HG03108 (cell line): Measurements from ENCODE around the gene FAM78A.
"Not testable (repeated sequence)": the region's sequence is repeated elsewhere in the genome, so short reads cannot be mapped to it uniquely, and the experiment has no call there.

ENCODE experiments used
- ATAC-seq: cut with Tn5 transposase; IDR thresholded peaks from one replicate; pipeline ENCODE4 v1.9.1; 2021; ENCODE audit warnings: moderate library complexity; ENCODE audit not compliant: unreplicated experiment

FAM78A gene

DNA sequence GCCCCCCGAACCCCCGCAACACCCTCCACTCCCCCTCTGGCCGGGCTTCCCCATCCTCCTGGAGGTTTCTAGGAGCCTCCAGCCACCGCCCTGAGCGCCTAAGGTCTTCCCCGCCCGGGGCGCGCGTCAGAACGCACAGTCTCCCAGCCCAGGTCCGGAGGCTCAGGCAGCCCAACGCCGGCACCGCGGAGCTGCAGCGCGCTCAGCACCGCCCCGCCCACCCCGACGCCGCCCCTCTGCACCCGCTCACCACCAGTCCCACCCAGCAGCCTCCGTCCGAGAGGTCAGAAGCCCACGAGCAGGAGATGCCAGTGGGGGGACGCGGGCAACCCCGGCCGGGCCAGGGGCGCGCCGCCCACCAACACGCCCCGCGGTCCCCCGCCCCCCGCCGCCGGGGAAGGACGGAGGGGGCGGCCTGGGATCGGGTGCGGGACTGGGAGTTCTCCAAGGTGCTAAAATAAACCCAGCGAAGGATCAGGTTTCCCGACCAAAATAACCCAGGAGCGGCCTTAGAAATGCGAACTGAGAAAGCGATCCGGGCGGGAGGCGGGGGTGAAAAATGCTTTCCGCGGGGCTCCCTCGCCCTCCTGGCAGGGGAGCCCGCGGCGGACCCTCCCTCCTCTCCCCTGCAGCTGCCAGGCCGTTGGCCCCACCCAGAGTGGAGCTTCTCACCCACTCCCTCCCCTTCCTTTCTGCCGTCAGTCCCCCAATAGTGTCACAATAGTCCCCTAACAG, 6.5 kb upstream of the FAM78A start:
- ATAC-seq: no peak

DNA sequence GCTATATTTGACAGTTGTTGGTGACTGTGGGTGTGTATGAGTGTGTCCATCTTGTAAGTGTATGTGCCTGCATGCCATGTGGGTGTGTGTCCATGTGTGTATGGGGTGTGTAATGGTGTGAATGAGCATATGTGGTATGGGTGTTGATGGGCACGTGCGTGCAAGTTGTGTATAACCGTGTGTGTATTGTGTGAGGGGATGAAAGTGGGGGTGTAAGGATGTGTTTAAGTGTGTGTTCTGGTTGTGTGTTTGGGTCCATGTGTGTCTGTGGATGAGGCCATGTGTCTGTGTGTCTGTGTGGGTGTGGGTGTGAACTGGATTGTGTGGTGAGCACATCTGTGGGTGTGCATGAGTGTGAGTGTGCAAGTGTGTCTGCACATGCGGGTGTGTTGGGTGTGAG, 5.9 kb upstream of the FAM78A start:
- ATAC-seq: no peak

DNA sequence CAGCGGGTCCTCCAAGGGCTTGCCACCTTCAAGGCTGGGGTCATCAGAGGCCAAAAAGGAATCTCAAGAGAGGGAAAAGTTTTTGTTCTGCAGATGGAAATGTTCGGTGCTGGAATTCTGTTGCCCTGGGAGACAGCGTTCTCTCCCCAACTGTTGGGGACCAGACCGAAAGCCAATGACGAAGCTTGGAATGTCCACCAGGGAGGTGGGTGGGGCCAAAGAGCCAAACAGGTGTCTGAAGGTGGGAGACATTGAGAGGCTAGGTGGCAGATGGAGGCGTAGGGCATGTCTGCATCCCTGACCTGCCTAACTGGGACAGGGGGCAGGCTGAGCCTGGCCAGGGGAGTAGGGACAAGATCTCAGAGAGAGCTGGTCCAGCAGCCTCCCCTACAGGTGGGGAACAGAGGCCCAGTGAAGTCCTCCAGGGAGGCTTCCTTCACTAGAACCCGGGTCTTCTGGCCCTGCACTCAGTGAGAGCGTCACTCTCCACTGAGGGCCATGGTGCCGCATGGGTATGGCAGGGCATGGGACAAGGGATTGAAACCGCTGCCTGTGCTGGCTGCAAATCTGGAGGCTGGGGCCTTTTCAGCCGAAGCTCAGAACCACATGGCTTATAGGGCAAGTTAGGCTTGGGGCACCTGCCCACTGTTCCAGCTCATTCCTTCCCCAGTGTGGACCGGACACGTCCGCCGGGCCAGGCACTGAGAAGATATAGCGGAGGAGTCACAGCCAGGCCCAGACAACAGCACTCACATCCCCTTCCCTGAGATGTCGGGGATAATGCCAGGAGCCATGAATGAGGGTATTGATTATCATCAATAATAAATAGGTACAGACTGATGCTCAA, 5.0 kb upstream of the FAM78A start:
- ATAC-seq: no peak

DNA sequence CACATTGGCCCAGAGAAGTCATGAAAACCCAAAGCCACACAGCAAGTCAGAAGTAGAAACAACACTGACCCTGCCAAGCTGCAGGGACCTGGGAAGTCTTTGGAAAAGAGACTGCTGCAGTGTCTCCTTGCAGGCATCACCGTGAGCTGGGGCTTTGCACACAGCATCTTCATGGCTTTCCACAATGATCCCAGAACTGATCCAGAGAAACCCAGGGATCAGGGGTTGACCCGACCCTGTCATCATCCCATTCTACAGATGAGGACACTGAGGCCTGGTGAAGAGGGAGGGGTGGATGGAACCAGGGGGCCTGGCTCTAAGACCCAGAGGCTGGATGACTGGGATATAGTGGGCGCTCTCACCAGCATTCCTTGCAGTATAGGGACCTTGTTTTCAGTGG, 4.3 kb upstream of the FAM78A start:
- no peak for ATAC-seq

DNA sequence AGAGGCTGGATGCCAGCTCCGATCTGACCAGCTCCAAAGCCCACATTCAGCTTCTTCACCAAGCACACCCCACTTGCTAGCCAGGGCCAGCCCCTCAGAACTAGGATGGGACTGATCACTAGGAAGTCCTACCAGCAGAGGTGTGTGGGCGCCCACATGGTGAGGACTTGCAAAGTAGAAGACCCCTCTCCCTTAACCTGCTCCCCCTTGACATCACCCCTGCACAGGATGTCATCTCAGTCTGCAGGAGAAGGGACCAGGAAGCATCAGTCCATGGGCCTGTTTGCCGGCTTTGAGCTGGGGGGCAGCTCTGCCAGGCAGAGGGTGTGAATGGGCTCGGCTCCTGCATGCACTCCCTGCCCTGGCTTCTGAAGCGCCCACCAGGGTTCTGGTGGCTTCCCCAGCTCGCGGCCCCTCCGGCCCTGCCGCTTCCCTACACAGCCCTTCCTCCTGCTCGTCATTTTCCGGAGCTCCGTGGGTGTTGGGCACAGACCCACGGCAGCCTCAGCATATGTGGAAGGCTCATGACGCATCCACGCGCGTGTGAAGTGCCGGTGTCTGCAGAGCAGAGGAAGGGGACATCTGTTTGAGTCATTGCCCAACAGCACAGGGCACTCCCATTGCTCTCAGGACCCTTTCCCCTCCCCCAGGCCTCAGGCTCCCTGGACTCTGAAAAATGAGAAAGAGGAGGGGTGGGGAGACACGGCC, 3.7 kb upstream of the FAM78A start:
- ATAC-seq: no peak

DNA sequence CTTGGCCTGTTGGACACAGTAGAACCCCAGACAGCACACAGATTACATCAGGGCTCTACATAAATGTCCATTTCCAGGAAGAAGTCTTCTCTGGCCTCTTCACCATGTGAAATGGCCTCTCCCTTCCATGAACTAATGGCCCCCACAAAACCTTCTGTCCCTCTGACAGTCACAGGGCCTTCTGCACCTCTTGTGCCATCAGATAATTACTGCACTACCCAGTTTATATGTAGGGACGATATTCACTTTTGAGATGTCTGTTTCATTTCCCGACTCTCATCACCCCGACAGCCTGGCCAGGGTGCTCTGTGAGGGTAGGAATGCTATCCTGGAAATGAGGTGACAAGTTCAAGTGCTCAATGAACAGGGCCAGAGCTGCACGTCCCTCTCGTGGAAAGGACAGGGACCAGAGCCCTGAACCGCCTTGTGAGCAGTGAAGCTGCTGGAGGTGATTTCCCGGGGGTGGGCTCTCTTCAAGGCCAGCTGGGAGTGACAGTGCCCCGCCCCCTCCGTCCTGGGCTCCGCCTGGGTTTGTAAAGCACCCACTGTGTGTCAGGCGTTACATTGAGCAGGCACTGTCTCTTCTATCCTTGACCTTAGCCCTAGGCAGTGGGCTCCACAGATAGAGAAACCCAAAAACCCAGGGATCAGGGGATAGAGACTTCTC, 3.0 kb upstream of the FAM78A start:
- ATAC-seq: no peak

DNA sequence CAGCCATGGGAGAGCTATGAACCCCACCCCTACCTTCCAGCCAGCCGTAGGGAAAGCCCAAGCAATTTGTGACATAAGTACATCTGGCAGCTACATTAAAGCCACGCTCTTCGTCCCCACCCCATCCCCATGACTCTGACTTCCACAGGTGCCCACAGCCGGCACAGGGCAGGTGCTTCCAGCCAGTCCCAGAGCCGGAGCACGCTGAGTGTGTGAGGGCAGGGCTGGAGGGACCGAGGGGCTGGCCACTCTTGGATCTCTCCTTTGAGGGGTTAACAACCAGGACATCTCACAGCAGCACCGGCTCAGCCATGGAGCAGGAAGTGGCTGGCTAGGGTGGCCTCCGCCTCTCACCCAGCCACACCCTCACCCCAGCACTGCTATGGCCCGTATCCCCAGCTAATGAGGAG, 2.4 kb upstream of the FAM78A start:
- no peak for ATAC-seq

DNA sequence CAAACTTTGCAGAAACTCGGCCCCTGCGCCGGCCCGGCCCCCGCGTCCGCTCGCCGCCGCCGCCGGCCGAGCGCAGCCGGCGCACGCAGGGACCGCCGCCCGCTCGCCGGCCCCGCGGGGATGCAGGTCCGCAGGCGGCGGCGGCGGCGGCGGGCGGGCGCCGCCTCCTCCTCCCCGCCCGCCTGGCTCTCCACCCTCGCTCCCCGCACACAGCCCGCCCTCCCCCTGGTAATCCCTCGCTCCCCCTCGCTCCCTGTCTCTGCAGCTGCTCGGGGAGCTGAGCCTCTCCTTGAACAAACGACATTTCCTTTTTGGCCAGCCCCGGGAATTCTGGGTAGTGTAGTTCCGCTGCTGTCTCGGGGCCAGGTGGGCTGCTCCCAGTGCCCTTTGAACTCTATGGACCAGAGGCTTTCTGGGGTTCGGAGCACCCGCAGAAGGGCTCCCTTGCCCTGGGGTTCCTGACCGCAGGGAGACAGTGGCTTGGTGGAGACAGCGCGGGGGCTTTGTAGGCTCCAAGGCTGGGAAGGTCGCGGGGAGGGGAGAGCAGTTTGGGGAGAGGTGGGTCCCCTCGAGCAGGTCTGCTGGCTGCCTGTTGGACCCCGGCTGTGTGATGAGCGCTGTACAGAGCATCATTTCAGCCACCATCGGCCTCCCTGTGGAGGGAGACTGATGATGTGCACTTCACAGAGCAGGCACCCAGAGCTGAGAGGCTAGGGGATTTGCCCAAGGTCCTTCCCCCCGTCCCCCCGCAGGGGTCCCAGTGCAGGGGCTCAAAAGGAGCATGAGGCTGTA, 1.8 kb upstream of the FAM78A start:
- no peak for ATAC-seq

DNA sequence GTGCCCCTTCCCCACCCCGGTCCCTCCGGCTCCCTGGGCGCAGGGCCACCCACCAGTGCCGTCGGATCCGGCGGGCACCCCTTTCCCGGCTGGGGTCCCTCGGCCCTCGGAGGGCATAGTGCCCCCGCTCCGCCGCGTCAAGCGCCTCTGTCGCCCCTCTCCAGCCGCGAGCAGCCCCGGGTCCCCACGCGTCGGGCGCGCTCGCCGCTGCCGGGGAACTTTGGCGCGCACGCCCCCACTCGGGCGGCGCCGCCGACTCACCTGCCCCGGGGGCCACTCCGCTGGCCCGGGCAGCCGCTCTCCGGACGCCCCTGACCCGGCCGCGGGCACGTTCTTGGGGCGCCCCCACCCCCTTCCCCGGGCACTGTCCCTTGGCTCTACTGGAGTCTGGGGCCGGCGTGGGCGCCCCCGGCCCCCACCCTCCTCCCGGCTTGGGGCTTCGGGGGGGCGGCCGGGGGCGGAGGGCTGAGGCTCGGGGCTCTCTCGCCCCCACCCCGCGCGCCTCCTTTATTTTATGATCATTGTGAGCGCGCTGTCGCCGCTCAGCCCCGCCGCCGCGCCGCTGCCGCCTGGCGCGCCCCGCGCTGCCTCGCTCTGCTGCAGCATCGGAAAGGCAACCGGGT, 1.1 kb upstream of the FAM78A start:
- ATAC-seq: no peak

DNA sequence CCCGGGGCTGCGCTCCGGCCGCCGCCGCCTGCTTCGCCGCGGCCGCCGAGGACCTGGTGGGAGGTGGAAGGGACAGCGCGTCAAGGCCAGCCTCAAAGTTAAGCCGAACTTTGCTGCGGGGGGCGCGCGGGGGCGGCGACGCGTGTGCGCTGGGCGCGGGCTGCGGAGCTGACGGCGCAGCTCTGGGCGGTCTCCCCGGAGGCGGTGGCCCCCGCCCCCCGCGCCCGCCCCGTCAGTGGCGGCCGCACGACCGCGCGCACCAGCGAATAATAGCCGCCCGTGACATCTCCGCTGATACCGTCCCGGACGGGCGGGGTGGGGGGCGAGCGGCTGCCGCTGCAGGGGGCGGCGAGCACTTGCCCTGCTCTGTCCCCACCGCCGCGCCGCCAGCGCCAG, 579 bp upstream of the FAM78A start:
- ATAC-seq: no peak

DNA sequence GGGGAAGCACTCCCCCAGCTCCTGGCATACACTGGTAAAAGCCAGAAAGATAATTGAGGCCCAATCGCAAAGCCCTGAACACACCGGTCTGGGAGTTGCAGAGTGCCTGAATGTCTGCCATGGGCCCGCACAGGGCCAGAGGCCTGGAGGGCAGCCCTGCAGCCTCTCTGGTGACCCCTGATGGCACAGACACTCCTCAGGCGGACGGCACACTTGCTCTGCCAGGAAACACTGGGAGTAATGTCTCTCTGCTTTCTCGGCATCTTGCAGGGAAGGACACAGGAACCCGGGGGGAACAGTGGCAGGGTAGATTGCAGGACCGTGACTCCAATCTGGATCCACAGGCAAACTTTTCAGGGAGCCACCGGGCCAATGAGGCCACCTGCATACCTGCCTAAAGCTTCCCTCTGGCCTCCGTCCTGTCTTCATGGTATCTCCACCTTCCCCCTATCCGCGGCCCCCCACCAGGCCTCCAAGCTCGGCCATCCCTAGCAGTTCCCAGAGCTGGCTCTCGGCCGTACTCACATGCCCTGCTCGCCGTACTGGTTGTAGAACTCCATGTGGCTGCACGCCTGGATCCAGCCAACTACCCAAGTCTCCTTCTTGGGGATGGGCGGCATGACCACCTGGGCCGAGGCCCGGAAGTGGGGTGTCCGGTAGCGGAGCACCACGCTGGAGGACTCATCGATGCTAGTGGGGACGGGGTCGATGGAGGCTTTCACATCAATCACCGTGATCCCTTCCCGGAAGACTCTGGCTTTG, 797 bp downstream of the FAM78A start:
- no peak for ATAC-seq

DNA sequence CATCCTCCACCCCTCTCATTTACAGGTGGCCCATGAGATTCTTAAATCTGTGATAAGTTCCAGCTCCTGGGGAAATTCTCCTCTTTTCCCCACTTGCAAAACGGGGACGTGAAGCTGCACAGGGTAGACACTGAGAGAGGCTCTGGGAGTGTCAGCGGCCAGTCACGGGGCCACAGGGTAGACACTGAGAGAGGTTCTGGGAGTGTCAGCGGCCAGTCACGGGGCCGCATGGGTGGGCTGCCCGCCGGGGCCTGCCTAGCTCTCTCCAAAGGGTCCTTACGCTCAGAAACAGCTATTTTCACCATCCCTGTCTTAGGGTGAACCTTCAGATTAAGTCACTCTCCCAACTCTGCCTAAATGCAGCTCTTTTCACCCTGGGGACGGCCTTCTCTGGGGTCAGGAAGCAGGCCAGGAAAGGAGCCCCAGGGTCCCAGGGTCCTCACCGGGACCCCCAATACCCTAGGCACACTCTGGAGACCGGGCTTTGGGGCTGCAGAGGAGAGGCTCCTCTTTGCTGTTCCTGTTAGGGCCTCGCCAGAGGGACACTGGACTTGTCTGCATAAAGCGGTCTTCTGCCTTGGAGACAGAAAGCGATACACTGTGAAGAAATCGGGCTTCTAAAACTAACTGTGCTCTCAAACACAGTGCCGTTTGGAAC, 1.5 kb downstream of the FAM78A start:
- ATAC-seq: no peak

DNA sequence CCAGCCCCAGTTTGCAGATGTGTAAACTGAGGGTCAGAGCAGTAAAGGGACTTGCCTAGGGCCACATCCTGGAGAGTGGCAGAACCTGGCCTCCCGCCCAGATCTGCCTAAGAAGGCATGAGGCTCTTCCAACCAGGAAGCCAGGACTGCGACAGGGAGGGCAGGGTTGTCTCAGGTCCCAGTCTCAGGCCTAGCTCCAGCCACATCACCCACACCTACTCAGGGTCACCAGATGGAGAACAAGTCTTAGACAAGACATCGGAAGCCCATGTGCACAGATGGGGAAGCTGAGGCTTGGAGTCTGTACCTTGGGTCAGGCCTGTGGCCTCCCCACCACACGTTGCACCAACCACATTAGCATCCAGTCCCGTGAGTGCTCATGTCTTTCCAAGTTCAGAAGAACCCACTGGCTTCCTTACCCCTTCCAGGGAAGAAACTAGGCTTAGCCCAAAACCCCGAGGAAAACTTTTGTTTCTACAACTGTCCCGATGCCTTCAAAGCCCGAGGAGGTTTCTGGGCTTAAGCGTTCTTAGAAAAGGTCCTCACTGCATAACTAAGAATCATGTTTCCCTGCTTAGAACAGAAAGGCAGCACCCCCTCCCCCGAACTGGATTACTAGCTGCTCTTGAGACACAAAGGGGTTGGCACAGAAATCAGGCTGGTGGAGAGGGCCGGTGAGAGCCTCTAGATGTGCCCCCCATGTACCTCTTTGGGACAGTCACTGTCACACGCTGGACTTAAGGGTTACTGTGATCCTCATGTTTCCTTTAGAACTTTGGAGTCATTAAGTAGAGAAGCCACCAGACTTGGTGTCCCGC, 2.2 kb downstream of the FAM78A start:
- ATAC-seq: no peak

DNA sequence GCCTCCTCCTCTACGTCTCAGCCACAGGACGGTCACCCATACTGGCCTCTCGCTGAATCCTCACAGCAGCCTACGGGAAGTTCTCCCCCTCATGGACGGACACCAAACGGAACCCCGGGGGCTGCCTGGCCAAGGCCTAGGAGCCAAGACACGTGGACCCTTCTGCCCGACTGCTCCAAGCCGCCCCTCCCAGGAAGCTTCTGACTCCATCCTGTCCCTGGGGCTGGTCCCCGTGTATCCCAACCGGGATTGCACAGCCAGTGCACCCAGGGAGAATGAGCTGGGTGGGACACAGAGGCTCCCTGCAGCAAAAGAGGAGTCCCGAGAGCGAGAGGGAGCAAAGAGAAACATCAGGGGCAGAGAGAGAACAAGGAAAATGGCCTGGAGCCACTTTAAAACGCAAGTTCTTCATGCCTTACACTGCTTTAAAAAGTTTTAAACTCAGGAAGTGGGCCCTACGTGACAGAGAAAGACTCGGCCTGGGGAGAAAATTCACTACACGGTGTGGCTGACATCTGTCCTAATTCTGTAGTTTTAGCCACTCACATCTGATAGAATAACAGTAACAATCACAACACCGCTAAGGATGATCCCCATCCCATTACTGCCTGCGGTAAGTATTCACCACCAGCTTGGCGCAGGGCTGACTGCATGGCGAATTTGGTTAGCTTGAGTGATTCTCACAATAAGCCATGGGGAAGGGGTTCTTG, 3.0 kb downstream of the FAM78A start:
- ATAC-seq: no peak

DNA sequence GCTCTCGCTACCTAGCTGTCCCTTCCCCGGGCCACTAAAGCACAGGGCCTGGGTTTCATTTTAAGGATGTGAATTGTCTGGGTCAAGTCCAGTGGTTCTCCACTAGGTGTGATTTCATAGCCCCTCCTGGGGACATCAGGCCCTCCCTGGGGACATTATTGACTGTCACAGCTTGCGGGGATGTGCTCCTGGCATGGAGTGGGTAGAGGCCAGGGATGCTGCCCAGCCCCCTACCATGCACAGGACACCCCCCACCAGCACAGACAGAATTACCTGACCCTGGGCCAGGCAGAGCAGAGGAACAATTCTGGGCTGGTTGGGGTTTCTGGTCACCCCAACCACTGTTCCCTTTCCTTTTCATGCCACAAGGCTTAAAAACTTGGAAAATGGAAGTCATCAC, 4.1 kb downstream of the FAM78A start:
- no peak for ATAC-seq

DNA sequence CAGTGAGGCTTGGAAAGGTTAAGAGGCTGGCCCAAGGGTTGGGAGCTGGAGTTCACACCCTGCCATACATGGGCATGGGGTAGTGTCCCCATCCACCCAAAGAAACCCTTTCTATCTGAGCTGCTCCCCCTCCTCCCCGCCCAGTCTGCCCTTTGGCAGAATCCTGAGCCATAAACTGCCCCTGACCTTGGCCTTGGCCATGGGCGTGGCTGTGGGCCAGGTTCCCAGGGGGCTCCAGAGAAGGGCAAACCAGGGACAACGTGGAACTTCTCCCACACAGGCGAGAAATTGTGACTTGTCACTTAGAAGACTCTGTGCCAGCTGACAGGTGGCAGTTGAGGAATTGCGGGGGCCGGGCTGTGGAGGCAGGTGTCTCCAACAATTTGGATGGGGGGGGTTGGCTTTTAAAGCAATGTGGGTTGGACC, 4.8 kb downstream of the FAM78A start:
- ATAC-seq: no peak

DNA sequence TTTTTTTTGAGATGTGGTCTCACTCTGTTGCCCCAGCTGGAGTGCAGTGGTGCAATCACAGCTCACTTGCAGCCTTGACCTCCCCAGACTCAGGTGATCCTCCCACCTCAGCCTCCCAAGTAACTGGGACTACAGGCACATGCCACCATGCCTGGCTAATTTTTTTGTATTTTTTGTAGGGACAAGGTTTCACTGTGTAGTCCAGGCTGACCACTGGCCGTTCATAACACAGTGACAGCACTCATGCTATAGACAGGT, 5.4 kb downstream of the FAM78A start:
- ATAC-seq: not testable (repeated sequence)
